ENCODE data around the gene KIAA1191.
"Not testable (repeated sequence)": the region's sequence is repeated elsewhere in the genome, so short reads cannot be mapped to it uniquely, and the experiment has no call there.

Gene KIAA1191

GRCh38 chr5:176317534-176318374 is 43.8 kb downstream of the KIAA1191 start:
- no peak for DNase-seq (ENCODE audit: low spot score)

- DNase-seq (ENCODE audit: low spot score): not testable (repeated sequence)
Measured at GRCh38 chr5:176305356-176305755, 56.2 kb downstream of the KIAA1191 start.

Data from kidney capillary endothelial cell (primary cell).